ENCODE data around the gene ETV6. TPM values are rescaled to one million over a fixed set of nuclear protein-coding genes. Genes with fewer than 3 reads are reported as not detected.

Gene ETV6
- total RNA-seq, 1 experiment from 2014 or later: 19.3 TPM

DNA sequence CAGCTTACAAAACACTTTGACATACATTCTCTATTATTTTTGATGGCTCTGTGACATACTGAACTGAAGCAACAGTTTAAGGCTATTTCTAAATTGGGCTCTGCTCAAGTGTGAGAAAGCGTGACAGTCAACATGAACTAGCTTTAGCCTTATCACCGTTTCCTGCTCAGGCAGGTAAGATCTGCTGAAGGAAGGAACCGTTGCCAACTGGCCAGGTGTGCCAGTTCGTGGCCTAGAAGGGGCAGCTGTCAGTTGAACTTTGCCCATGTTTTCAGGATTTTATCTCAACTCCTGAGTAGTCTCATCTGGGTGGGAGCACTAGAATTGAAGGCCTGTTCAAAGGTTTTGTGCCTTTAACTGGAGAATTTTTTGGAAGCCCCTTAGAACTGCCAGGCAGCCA is 79.5 kb downstream of the ETV6 start:
- H3K4me3 Mint-ChIP-seq (ENCODE audit: unreplicated experiment): no peak overlapping the region
- TF ChIP-seq, protein P1, sequence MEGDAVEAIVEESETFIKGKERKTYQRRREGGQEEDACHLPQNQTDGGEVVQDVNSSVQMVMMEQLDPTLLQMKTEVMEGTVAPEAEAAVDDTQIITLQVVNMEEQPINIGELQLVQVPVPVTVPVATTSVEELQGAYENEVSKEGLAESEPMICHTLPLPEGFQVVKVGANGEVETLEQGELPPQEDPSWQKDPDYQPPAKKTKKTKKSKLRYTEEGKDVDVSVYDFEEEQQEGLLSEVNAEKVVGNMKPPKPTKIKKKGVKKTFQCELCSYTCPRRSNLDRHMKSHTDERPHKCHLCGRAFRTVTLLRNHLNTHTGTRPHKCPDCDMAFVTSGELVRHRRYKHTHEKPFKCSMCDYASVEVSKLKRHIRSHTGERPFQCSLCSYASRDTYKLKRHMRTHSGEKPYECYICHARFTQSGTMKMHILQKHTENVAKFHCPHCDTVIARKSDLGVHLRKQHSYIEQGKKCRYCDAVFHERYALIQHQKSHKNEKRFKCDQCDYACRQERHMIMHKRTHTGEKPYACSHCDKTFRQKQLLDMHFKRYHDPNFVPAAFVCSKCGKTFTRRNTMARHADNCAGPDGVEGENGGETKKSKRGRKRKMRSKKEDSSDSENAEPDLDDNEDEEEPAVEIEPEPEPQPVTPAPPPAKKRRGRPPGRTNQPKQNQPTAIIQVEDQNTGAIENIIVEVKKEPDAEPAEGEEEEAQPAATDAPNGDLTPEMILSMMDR (IDR thresholded peaks at IDR 0.05; ENCODE audit: unreplicated experiment): no peak
- no peaks in the 10 kb centered on the region for H3K27me3 Mint-ChIP-seq (ENCODE audit: insufficient read depth, unreplicated experiment)
- DNase-seq (ENCODE audit: unreplicated experiment): peak; percentile 64
- POLR2A ChIA-PET: interaction anchor here (0.5 to 0.7 kb wide), 3 partner anchors 12 to 646 kb away, joined by 3 read pairs; no protein-coding TSS in a partner anchor
- CTCF ChIA-PET: interaction anchor here (0.7 kb wide), 1 partner anchor 1008 kb away, joined by 3 read pairs; no protein-coding TSS in a partner anchor
- no TSS peak for BruUV-seq (replicated peaks)
- H3K4me1 Mint-ChIP-seq (ENCODE audit: insufficient read depth, unreplicated experiment): peaks cover 18% of the 10 kb centered on the region
- intact Hi-C loops (cut with micrococcal nuclease): no loop called here
- H3K9me3 Mint-ChIP-seq (ENCODE audit: unreplicated experiment): no peaks in the 10 kb centered on the region
- peaks cover 6% of the 10 kb centered on the region for H3K36me3 Mint-ChIP-seq (ENCODE audit: insufficient read depth, unreplicated experiment)
- H3K27ac Mint-ChIP-seq (ENCODE audit: low read depth, unreplicated experiment): peak overlapping the region; percentile 49

GRCh38 chr12:11729439-11730150 is 80.1 kb downstream of the ETV6 start:
- TF ChIP-seq, protein P1 (IDR thresholded peaks at IDR 0.05; ENCODE audit: unreplicated experiment): no peak
- DNase-seq (ENCODE audit: unreplicated experiment): no peak
- H3K27me3 Mint-ChIP-seq (ENCODE audit: insufficient read depth, unreplicated experiment): no peaks in the 10 kb centered on the region
- CTCF ChIA-PET: no interaction called here
- peaks cover 18% of the 10 kb centered on the region for H3K4me1 Mint-ChIP-seq (ENCODE audit: insufficient read depth, unreplicated experiment)
- H3K27ac Mint-ChIP-seq (ENCODE audit: low read depth, unreplicated experiment): peak overlapping the region; percentile 49
- intact Hi-C loops (cut with micrococcal nuclease): no loop called here
- H3K4me3 Mint-ChIP-seq (ENCODE audit: unreplicated experiment): no peak overlapping the region
- no TSS peak for BruUV-seq (replicated peaks)
- POLR2A ChIA-PET: interaction anchor here (0.6 to 0.7 kb wide), 2 partner anchors 13 to 645 kb away, joined by 3 read pairs; no protein-coding TSS in a partner anchor
- no peaks in the 10 kb centered on the region for H3K9me3 Mint-ChIP-seq (ENCODE audit: unreplicated experiment)
- peaks cover 6% of the 10 kb centered on the region for H3K36me3 Mint-ChIP-seq (ENCODE audit: insufficient read depth, unreplicated experiment)

DNA sequence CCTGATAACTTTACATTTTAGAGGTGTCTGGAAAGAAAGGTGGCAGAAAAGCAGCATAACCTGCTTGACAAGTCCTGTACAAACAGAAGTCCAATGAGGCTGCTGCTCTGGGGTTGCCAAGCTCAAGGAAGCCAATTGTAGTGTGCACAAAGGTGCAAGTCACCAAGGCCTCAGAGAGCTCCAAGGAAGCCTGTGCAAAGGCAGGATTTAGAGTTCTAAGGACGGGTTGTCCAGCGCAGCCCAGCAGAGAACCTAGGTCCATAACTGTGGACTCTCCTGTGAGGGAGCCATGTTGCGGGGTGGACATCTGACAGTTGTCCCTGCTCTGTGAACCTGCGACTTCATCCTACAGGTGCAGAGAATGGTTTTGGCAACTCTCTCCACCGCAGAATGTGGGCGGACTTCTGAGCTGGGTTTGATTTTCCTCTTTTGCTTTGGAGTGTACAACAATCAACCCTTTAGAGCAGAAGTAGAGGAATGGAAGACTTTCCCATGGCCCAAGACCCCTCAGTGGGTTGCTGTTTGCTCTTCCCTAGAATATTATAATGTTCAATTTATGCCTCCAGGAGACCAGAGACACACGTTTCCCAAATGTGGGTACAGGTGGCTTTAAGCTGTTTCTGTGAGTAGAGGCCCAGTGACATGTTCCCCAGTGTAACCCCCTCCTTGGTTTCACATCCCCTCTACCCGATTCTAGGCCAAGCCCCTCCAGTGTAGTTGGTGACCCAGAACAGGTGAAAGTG is 81.0 kb downstream of the ETV6 start:
- Mint-ChIP-seq H3K27me3 (ENCODE audit: insufficient read depth, unreplicated experiment) (no peaks in the 10 kb centered on the region), H3K4me3 (ENCODE audit: unreplicated experiment) (peak overlapping the region; percentile 19), H3K36me3 (ENCODE audit: insufficient read depth, unreplicated experiment) (peaks cover 5% of the 10 kb centered on the region), H3K9me3 (ENCODE audit: unreplicated experiment) (no peaks in the 10 kb centered on the region), H3K4me1 (ENCODE audit: insufficient read depth, unreplicated experiment) (peaks cover 18% of the 10 kb centered on the region), H3K27ac (ENCODE audit: low read depth, unreplicated experiment) (peak overlapping the region; percentile 95)
- CTCF ChIA-PET: interaction anchor here (0.5 to 1.6 kb wide), 3 partner anchors 11 to 621 kb away, joined by 3 to 7 read pairs (median 3); no protein-coding TSS in a partner anchor
- DNase-seq (ENCODE audit: unreplicated experiment): no peak
- BruUV-seq (replicated peaks): no TSS peak
- intact Hi-C loops (cut with micrococcal nuclease): no loop called here
- POLR2A ChIA-PET: interaction anchor here (0.6 to 1.7 kb wide), 7 partner anchors 9 to 114 kb away, joined by 3 to 7 read pairs (median 4); partner anchors contain the start of gene ETV6
- TF ChIP-seq, protein P1 (IDR thresholded peaks at IDR 0.05; ENCODE audit: unreplicated experiment): no peak

DNA sequence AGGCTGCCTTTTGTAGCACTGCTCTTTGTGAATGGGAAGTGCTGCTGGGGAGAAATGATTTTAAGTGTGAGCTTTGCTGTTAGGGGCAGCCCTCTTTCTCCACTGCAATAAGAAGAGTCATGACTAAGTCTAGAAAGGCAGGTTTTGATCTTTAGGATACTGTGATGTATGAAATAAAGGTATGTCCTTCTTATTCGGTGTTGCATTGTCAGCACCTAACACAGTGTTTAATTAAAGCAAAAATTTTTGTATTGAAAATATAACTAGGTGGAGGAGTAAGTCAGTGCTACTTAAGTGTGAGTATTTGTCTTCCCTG is 81.5 kb downstream of the ETV6 start:
- ChIA-PET CTCF (interaction anchor here (0.5 to 1.6 kb wide), 2 partner anchors 10 to 620 kb away, joined by 3 to 7 read pairs; no protein-coding TSS in a partner anchor), POLR2A (interaction anchor here (0.7 to 1.7 kb wide), 7 partner anchors 9 to 115 kb away, joined by 3 to 7 read pairs (median 4); partner anchors contain the start of gene ETV6)
- no TSS peak for BruUV-seq (replicated peaks)
- Mint-ChIP-seq H3K9me3 (ENCODE audit: unreplicated experiment) (no peaks in the 10 kb centered on the region), H3K36me3 (ENCODE audit: insufficient read depth, unreplicated experiment) (no peaks in the 10 kb centered on the region), H3K27ac (ENCODE audit: low read depth, unreplicated experiment) (peak overlapping the region; percentile 95), H3K27me3 (ENCODE audit: insufficient read depth, unreplicated experiment) (no peaks in the 10 kb centered on the region), H3K4me1 (ENCODE audit: insufficient read depth, unreplicated experiment) (peaks cover 18% of the 10 kb centered on the region), H3K4me3 (ENCODE audit: unreplicated experiment) (peak overlapping the region; percentile 19)
- DNase-seq (ENCODE audit: unreplicated experiment): no peak
- TF ChIP-seq, protein P1 (IDR thresholded peaks at IDR 0.05; ENCODE audit: unreplicated experiment): no peak
- intact Hi-C loops (cut with micrococcal nuclease): no loop called here

All from MCF 10A (cell line).